Fibroblast of peridontal ligament (primary cell): ENCODE data around the gene MIPEP.

Experiments
- DNase-seq: peaks from one replicate; pipeline ENCODE4 v3.0.0-alpha.2; 2010; ENCODE audit errors: extremely low read depth

Gene MIPEP

GRCh38 chr13:23680845-23681669 lies 208.1 kb downstream of the MIPEP start:
- peak; percentile 68 for DNase-seq
